ENCODE measurements around the gene LIFR. TPM values are rescaled to one million over a fixed set of nuclear protein-coding genes. Genes with fewer than 3 reads are reported as not detected.

Gene LIFR
- polyA plus RNA-seq, 2 of the 4 experiments (the other 2 are of a cell fraction), result 3.8 to 7.9 TPM

DNA sequence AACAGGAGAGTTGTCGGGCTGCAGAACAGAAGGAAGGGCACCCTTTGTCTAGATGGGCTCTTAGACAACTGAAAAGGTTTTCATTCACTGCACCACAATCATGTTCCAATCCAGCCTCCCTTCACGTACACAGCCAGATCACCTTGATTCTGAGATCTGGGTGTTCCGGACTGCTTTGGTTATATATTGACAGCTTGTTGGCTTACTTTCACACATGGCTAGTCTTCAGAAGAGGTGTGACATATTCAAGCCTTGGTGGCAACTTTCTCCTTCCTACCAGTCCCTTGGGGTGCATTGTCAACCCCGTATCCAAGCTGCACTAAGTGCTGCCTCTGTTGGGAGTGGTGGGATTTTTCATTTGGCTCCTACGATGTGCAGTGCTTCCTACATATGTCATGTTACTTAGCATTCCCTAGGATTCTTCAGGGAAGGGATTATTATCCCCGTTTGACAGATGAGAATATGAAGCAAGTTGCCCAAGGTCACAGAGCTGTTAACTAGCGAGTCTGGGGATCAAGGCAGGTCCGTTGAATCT is 100.6 kb downstream of the LIFR start:
- DNase-seq (ENCODE audit: low read depth in 1 of 2, low spot score in 1 of 2) (no peak), ATAC-seq (no peak), FAIRE-seq (no peak)
- Histone ChIP-seq H3K27ac (no peak overlapping the region), H3K4me1 (no peaks in the 10 kb centered on the region), H3K4me2 (no peak overlapping the region), H3K4me3 (no peak overlapping the region), H3K9me3 (no peaks in the 10 kb centered on the region)
- TF ChIP-seq ELK1 (IDR thresholded peaks at IDR 0.05; ENCODE audit: low read depth, low read length) (no peak), GATA3 (IDR thresholded peaks at IDR 0.05; ENCODE audit: borderline replicate concordance) (no peak), MAX (IDR thresholded peaks at IDR 0.05) (no peak), ZFP36 (IDR thresholded peaks at IDR 0.05; ENCODE audit: borderline replicate concordance, partially characterized antibody) (no peak), EHF (CRISPR knock-in tag; IDR thresholded peaks at IDR 0.05) (no peak), EP300 (IDR thresholded peaks at IDR 0.05) (no peak), JUN (IDR thresholded peaks at IDR 0.05) (no peak), SMC3 (IDR thresholded peaks at IDR 0.05) (no peak), JUNB (IDR thresholded peaks at IDR 0.05) (no peak), RFX5 (IDR thresholded peaks at IDR 0.05) (no peak)
- WGBS (ENCODE audit: missing lambda C conversion rate), result 79% methylated on average over 8 of the region's 8 CpGs
- ChIA-PET POLR2A (no interaction called here), CTCF (interaction anchor here (1.2 to 2.1 kb wide), 4 partner anchors 13 to 354 kb away, joined by 3 to 9 read pairs (median 6); no protein-coding TSS in a partner anchor)

DNA sequence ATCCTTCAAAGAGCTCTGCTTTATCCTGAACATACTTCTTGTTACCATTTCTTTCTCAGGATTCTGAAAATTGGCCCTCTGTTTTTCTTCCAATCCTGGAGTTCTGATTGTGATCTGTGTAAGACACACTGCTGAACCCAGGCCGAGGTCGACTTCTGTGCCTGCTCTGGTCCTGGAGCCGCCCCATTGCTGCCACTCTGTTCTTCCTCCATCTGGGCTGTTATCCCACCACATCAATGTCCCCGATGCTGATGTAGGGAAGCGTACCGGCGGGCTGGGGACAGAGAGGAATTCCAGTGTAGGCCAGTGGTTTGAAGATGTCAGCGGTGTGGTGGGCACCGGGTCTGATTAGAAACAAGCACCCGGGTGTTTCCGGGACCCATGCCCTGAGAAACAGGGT is 102.5 kb downstream of the LIFR start:
- ChIA-PET POLR2A (interaction anchor here (0.7 kb wide), 1 partner anchor 41 kb away, joined by 3 read pairs; no protein-coding TSS in a partner anchor), CTCF (interaction anchor here (1.0 to 5.9 kb wide), 2 partner anchors 12 to 98 kb away, joined by 3 to 47 read pairs; no protein-coding TSS in a partner anchor)
- ATAC-seq (no peak), FAIRE-seq (no peak), DNase-seq (ENCODE audit: low read depth in 1 of 2, low spot score in 1 of 2) (no peak)
- H3K4me2 ChIP-seq, result no peak overlapping the region
- H3K4me1 ChIP-seq, result no peaks in the 10 kb centered on the region
- H3K27ac ChIP-seq, result no peak overlapping the region
- H3K4me3 ChIP-seq, result no peak overlapping the region
- no peak for TF ChIP-seq ZFP36 (IDR thresholded peaks at IDR 0.05; ENCODE audit: borderline replicate concordance, partially characterized antibody)
- no peak for TF ChIP-seq BHLHE40 (IDR thresholded peaks at IDR 0.05; ENCODE audit: low read depth, low read length)
- TF ChIP-seq HOXB13 (CRISPR knock-in tag; IDR thresholded peaks at IDR 0.05; ENCODE audit: low read depth), result no peak
- no peak for TF ChIP-seq RARB (CRISPR knock-in tag; IDR thresholded peaks at IDR 0.05)
- no peak for TF ChIP-seq CBX2 (IDR thresholded peaks at IDR 0.05; ENCODE audit: borderline replicate concordance, low read depth)
- no peak for TF ChIP-seq PHF8 (IDR thresholded peaks at IDR 0.05; ENCODE audit: borderline replicate concordance, low read depth)
- no peak for TF ChIP-seq JUNB (IDR thresholded peaks at IDR 0.05)
- TF ChIP-seq EP300 (IDR thresholded peaks at IDR 0.05), result no peak
- TF ChIP-seq TP53 (CRISPR knock-in tag; IDR thresholded peaks at IDR 0.05), result no peak
- TF ChIP-seq CBX8 (IDR thresholded peaks at IDR 0.05), result no peak
- TF ChIP-seq SMC3 (IDR thresholded peaks at IDR 0.05), result no peak
- TF ChIP-seq, protein P1, sequence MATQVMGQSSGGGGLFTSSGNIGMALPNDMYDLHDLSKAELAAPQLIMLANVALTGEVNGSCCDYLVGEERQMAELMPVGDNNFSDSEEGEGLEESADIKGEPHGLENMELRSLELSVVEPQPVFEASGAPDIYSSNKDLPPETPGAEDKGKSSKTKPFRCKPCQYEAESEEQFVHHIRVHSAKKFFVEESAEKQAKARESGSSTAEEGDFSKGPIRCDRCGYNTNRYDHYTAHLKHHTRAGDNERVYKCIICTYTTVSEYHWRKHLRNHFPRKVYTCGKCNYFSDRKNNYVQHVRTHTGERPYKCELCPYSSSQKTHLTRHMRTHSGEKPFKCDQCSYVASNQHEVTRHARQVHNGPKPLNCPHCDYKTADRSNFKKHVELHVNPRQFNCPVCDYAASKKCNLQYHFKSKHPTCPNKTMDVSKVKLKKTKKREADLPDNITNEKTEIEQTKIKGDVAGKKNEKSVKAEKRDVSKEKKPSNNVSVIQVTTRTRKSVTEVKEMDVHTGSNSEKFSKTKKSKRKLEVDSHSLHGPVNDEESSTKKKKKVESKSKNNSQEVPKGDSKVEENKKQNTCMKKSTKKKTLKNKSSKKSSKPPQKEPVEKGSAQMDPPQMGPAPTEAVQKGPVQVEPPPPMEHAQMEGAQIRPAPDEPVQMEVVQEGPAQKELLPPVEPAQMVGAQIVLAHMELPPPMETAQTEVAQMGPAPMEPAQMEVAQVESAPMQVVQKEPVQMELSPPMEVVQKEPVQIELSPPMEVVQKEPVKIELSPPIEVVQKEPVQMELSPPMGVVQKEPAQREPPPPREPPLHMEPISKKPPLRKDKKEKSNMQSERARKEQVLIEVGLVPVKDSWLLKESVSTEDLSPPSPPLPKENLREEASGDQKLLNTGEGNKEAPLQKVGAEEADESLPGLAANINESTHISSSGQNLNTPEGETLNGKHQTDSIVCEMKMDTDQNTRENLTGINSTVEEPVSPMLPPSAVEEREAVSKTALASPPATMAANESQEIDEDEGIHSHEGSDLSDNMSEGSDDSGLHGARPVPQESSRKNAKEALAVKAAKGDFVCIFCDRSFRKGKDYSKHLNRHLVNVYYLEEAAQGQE (IDR thresholded peaks at IDR 0.05), result no peak
- no peak for TF ChIP-seq MAX (IDR thresholded peaks at IDR 0.05)
- TF ChIP-seq, protein P2, sequence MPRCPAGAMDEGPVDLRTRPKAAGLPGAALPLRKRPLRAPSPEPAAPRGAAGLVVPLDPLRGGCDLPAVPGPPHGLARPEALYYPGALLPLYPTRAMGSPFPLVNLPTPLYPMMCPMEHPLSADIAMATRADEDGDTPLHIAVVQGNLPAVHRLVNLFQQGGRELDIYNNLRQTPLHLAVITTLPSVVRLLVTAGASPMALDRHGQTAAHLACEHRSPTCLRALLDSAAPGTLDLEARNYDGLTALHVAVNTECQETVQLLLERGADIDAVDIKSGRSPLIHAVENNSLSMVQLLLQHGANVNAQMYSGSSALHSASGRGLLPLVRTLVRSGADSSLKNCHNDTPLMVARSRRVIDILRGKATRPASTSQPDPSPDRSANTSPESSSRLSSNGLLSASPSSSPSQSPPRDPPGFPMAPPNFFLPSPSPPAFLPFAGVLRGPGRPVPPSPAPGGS (IDR thresholded peaks at IDR 0.05), result no peak
- no peak for TF ChIP-seq MAZ (IDR thresholded peaks at IDR 0.05; ENCODE audit: borderline replicate concordance, low read depth, low read length)
- no peak for TF ChIP-seq SREBF2 (IDR thresholded peaks at IDR 0.05)
- TF ChIP-seq RAD21 (conservative IDR thresholded peaks at IDR 0.05 in 1 of 2, IDR thresholded peaks at IDR 0.05 in 1 of 2), result no peak
- TF ChIP-seq NFE2L2 (conservative IDR thresholded peaks at IDR 0.05; ENCODE audit: low read length), result no peak
- TF ChIP-seq, protein P3, sequence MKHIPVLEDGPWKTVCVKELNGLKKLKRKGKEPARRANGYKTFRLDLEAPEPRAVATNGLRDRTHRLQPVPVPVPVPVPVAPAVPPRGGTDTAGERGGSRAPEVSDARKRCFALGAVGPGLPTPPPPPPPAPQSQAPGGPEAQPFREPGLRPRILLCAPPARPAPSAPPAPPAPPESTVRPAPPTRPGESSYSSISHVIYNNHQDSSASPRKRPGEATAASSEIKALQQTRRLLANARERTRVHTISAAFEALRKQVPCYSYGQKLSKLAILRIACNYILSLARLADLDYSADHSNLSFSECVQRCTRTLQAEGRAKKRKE (CRISPR knock-in tag; IDR thresholded peaks at IDR 0.05; ENCODE audit: low read depth), result no peak
- no peak for TF ChIP-seq ELK1 (IDR thresholded peaks at IDR 0.05; ENCODE audit: low read depth, low read length)
- 80% methylated on average over 11 of the region's 11 CpGs for WGBS (ENCODE audit: missing lambda C conversion rate)
- H3K9me3 ChIP-seq, result no peaks in the 10 kb centered on the region

All from A549 (cell line).